ENCODE results near the gene SEMA5A.

The SEMA5A gene

GRCh38 chr5:9318031-9318430, 227.8 kb downstream of the SEMA5A start:
- DNase-seq, result no peak

DNA sequence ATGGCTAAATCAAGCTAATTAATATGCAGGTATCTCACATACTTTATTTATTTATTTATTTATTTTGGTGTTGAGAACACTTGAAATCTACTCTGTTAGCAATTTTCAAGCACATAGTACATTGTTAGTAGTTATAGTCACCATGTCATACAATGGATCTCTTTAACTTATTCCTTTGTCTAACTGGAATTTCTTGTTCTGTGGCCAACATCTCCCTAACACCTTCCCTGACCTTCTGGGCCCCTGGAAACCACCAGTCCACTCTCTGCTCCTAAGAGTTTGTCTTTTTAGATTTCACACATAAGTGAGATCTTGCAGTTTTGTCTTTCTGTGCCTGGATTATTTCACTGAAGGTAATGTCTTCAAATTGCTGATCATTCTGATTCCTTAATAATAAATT, 229.1 kb downstream of the SEMA5A start:
- no peak for DNase-seq

DNA sequence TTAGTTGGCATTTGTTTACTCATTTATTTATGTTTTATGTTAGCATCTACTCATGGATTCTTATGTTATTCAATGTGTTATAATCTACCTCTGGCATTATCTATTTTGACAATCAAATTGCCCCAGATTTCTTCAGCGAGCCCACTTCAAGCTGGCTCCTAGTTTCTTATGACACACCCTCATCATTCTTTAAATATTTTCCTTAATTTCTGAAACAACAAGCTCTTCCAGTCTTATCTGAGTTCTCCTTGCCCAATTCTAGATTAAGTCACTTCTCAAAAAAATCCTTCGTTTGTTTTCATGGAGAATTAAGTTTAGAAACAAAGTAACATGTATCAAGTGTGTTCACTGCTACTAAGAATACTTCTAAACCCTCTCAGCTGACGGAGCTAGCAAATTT, 229.8 kb downstream of the SEMA5A start:
- DNase-seq, result no peak

GRCh38 chr5:9314558-9314957, 231.3 kb downstream of the SEMA5A start:
- no peak for DNase-seq

- no peak for DNase-seq
These were observed 232.1 kb downstream of the SEMA5A start for GRCh38 chr5:9313751-9314150.

- DNase-seq, result no peak
These were observed 238.7 kb downstream of the SEMA5A start for GRCh38 chr5:9307150-9307549.

DNA sequence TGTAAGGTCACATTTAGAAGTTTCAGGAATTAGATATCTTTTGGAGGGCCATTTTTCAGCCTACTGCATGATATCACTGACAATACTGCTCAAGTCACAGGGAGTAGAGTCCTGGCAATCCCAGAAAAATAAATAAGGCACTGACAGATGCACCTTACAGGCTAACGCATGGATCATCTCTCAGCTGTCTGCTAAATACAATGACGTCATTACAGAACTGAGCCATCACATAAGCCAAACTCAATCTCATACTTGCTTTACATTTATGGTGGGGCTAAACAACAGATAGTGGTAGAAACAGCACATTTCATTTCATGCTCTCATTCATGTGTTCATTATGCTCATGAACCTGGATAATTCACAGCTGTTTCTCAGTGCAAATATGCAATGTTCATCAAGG, 243.7 kb downstream of the SEMA5A start:
- no peak for DNase-seq

GRCh38 chr5:9301200-9301599, 244.7 kb downstream of the SEMA5A start:
- DNase-seq, result no peak

- no peak for DNase-seq
These were observed 248.7 kb downstream of the SEMA5A start for GRCh38 chr5:9297134-9297533.

GRCh38 chr5:9295466-9295801, 250.4 kb downstream of the SEMA5A start:
- DNase-seq, result no peak

GRCh38 chr5:9294793-9295465, 250.9 kb downstream of the SEMA5A start:
- DNase-seq, result no peak

DNA sequence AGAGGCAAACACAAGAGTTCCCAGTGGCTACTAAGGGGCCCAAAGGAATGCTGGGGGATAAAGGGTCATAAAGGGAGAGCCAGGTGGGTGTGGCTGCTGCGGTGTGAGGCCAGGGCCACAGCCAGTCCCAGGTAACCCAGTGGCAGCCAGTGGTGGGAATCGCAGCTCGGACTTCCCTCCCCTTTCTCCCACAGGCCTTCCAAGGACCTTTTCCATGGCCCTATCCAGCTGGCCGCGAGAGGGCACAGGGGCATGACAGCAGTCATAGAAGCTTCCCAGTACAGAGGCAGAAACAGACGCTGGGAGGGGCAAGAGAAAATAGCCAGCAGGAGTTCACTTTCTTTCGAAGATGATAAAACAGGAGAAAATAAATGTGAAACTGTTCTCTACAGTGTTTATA, 257.6 kb downstream of the SEMA5A start:
- no peak for DNase-seq

GRCh38 chr5:9284781-9285307, 261.0 kb downstream of the SEMA5A start:
- no peak for DNase-seq

DNA sequence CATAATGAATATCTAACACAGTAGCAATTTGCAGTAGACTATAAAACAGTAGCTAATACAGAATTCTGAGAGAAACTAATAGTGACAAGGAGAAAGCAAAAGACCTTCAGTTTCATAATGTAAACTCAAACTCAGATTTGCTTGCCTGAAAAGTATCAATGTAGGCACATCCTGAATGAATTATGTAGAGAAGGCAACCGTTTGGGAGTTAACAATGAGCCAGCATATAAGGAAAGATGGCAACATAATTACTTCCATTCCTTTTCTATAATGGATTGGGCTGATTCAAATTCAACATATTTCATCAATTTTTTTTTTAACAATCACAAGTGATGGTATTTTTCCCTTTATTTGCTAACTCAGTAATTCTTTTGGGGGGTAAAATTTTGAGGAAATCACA, 261.6 kb downstream of the SEMA5A start:
- DNase-seq, result no peak

GRCh38 chr5:9283473-9283872, 262.4 kb downstream of the SEMA5A start:
- DNase-seq, result no peak

GRCh38 chr5:9283021-9283420, 262.9 kb downstream of the SEMA5A start:
- DNase-seq, result no peak

GRCh38 chr5:9282211-9282610, 263.7 kb downstream of the SEMA5A start:
- DNase-seq, result no peak

GRCh38 chr5:9279774-9280173, 266.1 kb downstream of the SEMA5A start:
- no peak for DNase-seq

DNA sequence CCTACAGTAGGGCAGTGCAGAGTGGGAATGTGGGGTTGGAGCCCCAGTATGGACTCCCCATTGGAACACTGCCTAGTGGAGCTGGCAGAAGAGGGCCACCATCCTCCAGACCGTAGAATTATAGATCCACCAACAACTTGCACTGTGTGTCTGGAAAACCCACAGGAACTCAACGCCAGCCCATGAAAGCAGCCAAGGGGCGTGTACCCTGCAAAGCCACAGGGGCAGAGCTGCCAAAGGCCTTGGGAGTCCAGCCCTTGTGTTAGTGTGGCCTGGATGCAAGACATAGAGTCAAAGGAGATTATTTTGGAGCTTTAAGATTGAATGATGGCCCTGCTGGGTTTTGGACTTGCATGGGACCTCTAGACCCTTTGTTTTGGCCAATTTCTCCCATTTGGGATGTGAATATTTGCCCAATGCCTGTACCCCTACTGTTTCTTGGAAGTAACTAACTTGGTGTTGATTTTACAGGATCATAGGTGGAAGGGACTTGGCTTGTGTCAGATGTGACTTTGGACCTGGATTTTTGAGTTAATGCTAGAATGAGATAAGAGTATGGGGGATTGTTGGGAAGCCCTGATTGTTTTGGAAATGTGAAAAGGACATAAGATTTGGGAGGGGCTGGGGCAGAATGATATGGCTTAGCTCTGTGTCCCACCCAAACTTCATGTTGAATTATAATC, 266.8 kb downstream of the SEMA5A start:
- no peak for DNase-seq

DNA sequence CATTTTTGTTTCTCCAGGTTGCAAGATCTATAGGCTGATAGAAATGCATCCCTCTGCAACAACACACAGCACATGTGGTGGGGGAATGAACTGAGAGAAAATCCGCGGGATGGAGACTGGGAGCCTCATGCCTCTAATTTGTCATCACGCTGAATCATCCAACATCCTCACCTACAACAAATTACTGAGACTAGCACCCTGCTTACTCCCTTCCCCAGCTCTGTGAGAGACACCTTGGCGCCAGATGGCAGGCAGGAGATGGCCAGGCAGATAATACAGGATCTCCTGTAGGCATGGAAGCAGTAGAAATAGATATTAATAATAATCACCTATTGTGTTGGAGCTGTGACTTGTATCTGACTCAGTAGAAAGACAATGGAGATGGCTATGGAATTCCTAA, 276.9 kb downstream of the SEMA5A start:
- DNase-seq, result no peak

DNA sequence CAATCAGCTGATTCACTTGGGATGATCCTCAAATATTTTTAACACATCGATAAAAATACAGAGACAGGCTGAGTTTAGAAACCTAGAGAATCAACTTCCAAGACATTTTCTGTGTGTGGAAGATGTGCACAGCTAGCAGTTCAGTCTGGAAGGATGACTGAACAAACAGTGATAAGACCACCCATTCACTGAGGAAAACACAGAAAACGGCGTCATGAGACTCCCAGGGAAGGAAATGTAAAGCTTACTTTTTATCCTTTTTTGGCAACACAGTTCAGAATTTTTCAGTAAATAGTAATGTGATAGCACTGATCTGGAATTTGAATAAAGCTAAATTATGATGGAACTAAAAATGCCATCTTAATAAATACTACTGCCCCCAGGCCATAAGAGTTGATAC, 277.6 kb downstream of the SEMA5A start:
- no peak for DNase-seq

DNA sequence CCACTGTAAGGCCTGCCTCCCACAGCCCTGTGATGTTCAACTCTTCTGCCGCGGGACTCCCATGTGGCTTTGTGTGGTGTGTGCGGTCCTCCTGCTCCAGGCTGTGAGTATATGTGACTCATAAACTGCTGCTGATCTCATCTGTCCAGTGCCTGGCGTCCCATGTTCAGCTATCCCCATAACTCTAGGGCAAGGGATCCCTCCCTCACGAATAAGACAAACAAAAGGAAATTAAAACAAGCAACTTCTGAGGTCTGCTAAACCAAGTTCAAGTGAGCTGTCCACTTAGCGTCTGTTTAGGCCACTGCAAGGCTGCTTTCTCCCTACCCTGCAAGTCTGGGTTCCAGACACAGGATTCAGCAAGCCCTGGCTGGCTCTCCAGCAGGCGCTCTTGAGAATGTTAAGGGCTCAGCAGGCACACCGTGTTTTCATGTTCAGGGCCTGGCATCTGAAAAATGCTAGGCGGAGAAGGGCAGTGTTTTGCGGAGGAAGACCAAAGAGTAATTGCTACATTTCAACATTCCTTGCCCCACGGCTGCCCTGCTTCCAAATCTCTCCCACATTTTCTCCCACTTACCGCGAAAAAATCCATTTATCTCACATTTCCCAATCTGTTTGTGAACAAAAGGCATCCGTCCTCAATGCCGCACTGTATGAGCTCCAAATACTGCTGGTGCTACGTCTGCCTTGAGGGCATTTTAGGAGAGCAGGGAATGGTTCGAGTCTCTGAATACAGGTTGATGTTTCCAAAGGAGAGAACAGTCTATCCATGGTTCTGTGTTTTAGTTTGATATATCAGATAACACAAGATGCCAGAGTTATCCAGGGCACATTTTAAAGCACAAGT, 280.2 kb downstream of the SEMA5A start:
- no peak for DNase-seq

- no peak for DNase-seq
These were observed 281.6 kb downstream of the SEMA5A start for GRCh38 chr5:9264301-9264700.

- DNase-seq, result no peak
These were observed 282.2 kb downstream of the SEMA5A start for GRCh38 chr5:9263656-9264055.

Measured in AML-193 (cell line).